Rectal smooth muscle tissue (tissue), 1 donor: Measurements from ENCODE around the gene CHD1L.
"Not testable (repeated sequence)": the region's sequence is repeated elsewhere in the genome, so short reads cannot be mapped to it uniquely, and the experiment has no call there.

Source experiments
- H3K27ac ChIP-seq: one replicate; pipeline ENCODE4 v1.7.0; 2013; ENCODE audit warnings: low read depth, low read length, inconsistent platforms
- H3K27me3 ChIP-seq: one replicate; pipeline ENCODE4 v1.7.0; 2013; ENCODE audit warnings: low read length; ENCODE audit not compliant: control insufficient read depth, insufficient read depth
- H3K36me3 ChIP-seq: one replicate; pipeline ENCODE4 v1.7.0; 2013; ENCODE audit warnings: low read length; ENCODE audit not compliant: control insufficient read depth, insufficient read depth
- H3K4me1 ChIP-seq: one replicate; pipeline ENCODE4 v1.7.0; 2013; ENCODE audit warnings: low read length; ENCODE audit not compliant: control insufficient read depth, insufficient read depth
- H3K4me3 ChIP-seq: one replicate; pipeline ENCODE4 v1.7.0; 2013; ENCODE audit warnings: low read length
- H3K9ac ChIP-seq: one replicate; pipeline ENCODE4 v1.7.0; 2013; ENCODE audit warnings: low read length

CHD1L gene

GRCh38 chr1:147214325-147214724 lies 28.2 kb upstream of the CHD1L start:
- no peak overlapping the region for H3K9ac ChIP-seq
- H3K4me3 ChIP-seq, result no peak overlapping the region
- H3K27ac ChIP-seq, result no peak overlapping the region
- H3K36me3 ChIP-seq, result no peaks in the 10 kb centered on the region
- H3K27me3 ChIP-seq, result no peaks in the 10 kb centered on the region
- H3K4me1 ChIP-seq, result no peaks in the 10 kb centered on the region

- no peaks in the 10 kb centered on the region for H3K27me3 ChIP-seq
- no peaks in the 10 kb centered on the region for H3K36me3 ChIP-seq
- no peak overlapping the region for H3K9ac ChIP-seq
- H3K27ac ChIP-seq, result no peak overlapping the region
- H3K4me1 ChIP-seq, result no peaks in the 10 kb centered on the region
- H3K4me3 ChIP-seq, result no peak overlapping the region
Observed at GRCh38 chr1:147214842-147215539, 27.5 kb upstream of the CHD1L start.

DNA sequence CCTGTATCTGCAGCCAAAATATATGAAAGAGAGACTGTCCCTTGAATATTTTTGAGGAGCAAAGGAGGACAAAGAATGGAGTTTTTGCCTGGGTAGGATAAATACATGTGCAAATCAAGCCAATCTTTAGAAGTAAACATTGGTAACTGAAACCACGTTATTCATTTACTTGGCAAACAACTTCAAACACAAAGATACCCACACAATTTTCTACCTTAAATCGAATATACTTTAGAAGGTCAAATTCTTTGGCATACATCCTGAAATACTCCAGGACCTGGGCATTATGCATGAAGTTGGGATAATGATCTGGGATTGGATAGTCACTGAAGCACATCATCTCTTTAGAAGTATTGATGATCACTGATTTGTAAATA lies 27.0 kb upstream of the CHD1L start:
- no peak overlapping the region for H3K27ac ChIP-seq
- H3K4me1 ChIP-seq, result no peaks in the 10 kb centered on the region
- H3K9ac ChIP-seq, result no peak overlapping the region

GRCh38 chr1:147216124-147216523 lies 26.4 kb upstream of the CHD1L start:
- no peaks in the 10 kb centered on the region for H3K27me3 ChIP-seq
- no peaks in the 10 kb centered on the region for H3K36me3 ChIP-seq
- no peak overlapping the region for H3K4me3 ChIP-seq
- H3K4me1 ChIP-seq, result no peaks in the 10 kb centered on the region
- H3K27ac ChIP-seq, result no peak overlapping the region
- no peak overlapping the region for H3K9ac ChIP-seq

More for the DNA sequence above, 27.0 kb upstream of the CHD1L start:
- no peak overlapping the region for H3K4me3 ChIP-seq
- H3K27me3 ChIP-seq, result no peaks in the 10 kb centered on the region
- H3K36me3 ChIP-seq, result no peaks in the 10 kb centered on the region

DNA sequence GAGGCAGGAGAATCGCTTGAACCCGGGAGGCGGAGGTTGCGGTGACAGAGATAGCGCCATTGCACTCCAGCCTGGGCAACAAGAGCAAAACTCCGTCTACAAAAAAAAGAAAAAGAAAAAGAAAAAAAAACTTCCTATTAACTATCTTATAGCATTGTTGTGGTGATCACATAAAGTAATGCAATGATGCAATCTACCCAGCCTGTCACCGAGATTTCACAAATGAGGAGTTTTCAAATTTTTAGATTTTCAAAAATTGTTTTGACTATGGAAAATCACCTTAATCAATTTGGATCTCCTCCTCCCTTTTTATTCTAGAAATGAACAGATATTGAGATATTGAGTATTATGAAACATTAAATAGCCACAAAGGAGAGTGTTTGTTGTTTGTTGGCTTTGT lies 25.3 kb upstream of the CHD1L start:
- H3K9ac ChIP-seq, result no peak overlapping the region
- H3K4me1 ChIP-seq, result no peaks in the 10 kb centered on the region
- no peaks in the 10 kb centered on the region for H3K36me3 ChIP-seq
- no peaks in the 10 kb centered on the region for H3K27me3 ChIP-seq
- no peak overlapping the region for H3K27ac ChIP-seq
- H3K4me3 ChIP-seq, result no peak overlapping the region

DNA sequence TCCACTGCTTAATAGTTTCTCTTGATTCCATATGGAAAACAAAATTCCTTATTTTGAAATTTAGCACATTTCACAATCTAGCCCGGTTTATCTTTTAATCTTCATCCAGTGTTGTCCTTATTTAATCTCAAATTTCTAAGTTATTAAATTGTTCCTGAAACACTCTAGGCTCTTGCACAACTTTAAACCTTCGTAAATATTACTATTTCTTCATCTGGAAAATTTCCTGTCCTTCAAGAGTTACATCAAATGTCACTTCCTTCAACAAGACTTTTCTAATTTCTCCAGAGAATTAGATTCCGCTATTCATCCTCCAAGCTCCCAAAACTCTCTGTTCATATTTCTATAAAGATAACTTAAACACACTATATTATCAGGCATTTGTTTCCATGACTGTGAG lies 23.9 kb upstream of the CHD1L start:
- no peak overlapping the region for H3K27ac ChIP-seq
- H3K27me3 ChIP-seq, result no peaks in the 10 kb centered on the region
- H3K36me3 ChIP-seq, result no peaks in the 10 kb centered on the region
- no peaks in the 10 kb centered on the region for H3K4me1 ChIP-seq
- no peak overlapping the region for H3K9ac ChIP-seq
- no peak overlapping the region for H3K4me3 ChIP-seq

GRCh38 chr1:147223740-147224615 lies 18.5 kb upstream of the CHD1L start:
- Histone ChIP-seq H3K9ac (no peak overlapping the region), H3K36me3 (no peaks in the 10 kb centered on the region), H3K27me3 (no peaks in the 10 kb centered on the region), H3K4me3 (peak overlapping the region; percentile 84), H3K4me1 (no peaks in the 10 kb centered on the region), H3K27ac (no peak overlapping the region)

DNA sequence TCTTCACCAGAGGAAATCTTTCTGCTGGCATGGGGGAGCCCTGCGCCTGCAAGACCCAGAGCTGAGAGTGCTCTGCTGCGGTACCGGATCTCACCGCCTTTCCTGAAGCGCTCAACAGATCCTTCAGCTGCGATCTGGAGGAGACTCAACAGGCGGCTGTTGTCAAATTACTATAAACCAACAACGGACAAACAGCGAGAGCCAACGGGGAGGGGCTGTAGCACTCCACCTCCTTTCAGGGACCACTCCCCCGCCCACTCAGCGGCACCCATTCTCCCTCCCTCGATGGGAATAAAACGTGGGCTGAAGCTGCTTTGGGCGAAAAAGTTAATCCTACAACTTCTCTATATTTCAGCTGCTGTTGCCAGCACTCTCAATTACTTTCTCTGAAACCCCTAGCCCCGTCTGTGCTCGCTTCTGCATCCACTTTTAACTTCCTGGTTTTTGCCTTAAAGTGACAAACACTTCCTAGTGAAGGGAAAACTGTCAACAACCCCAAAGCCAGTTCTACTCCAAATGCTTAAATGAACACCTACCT lies 17.2 kb upstream of the CHD1L start, which contains the start of gene FMO5:
Gene FMO5 (minus strand): TSS at position 147 of the 538 bp plus-strand sequence. CDS start 310 bp downstream, outside the sequence.
- Histone ChIP-seq H3K27ac (peak within 1 kb of the TSS; percentile 59), H3K9ac (peak within 1 kb of the TSS; percentile 29), H3K4me1 (no peaks in the 10 kb centered on the region), H3K36me3 (no peaks in the 10 kb centered on the region), H3K27me3 (no peaks in the 10 kb centered on the region), H3K4me3 (peak within 1 kb of the TSS; percentile 84)

DNA sequence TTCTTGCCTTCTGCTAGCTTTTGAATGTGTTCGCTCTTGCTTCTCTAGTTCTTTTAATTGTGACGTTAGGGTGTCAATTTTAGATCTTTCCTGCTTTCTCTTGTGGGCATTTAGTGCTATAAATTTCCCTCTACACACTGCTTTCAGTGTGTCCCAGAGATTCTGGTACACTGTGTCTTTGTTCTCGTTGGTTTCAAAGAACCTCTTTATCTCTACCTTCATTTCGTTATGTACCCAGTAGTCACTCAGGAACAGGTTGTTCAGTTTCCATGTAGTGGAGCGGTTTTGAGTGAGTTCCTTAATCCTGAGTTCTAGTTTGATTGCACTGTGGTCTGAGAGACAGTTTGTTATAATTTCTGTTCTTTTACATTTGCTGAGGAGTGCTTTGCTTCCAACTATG lies 11.5 kb upstream of the CHD1L start:
- H3K4me1 ChIP-seq, H3K4me3 ChIP-seq, H3K27me3 ChIP-seq, H3K9ac ChIP-seq, H3K36me3 ChIP-seq, H3K27ac ChIP-seq: not testable (repeated sequence)

- not testable (repeated sequence) for H3K9ac ChIP-seq, H3K36me3 ChIP-seq, H3K4me1 ChIP-seq, H3K27ac ChIP-seq, H3K27me3 ChIP-seq, H3K4me3 ChIP-seq
Observed at GRCh38 chr1:147233903-147234302, 8.6 kb upstream of the CHD1L start.

DNA sequence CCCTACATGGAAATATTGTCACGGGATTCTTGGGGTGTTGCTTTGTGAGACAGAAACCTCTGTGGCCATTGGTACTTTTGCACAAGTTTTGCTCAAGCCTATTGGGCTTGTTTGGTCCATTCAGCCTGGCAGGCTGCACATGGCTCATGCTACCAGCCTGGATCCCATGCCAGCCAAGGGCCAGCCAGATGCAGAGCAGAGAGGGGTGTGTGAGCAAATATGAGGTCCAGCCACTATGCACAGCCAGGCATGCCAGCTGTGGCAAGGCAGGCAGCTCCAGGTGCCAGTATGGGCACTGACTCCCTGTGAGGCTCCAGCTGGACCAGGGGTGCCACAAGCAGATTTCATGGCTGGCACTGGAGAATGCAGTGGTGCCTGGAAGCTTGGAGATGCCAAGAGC lies 6.7 kb upstream of the CHD1L start:
- Histone ChIP-seq H3K4me1 (no peaks in the 10 kb centered on the region), H3K9ac (no peak overlapping the region), H3K27me3 (no peaks in the 10 kb centered on the region), H3K36me3 (no peaks in the 10 kb centered on the region), H3K27ac (no peak overlapping the region), H3K4me3 (no peak overlapping the region)

DNA sequence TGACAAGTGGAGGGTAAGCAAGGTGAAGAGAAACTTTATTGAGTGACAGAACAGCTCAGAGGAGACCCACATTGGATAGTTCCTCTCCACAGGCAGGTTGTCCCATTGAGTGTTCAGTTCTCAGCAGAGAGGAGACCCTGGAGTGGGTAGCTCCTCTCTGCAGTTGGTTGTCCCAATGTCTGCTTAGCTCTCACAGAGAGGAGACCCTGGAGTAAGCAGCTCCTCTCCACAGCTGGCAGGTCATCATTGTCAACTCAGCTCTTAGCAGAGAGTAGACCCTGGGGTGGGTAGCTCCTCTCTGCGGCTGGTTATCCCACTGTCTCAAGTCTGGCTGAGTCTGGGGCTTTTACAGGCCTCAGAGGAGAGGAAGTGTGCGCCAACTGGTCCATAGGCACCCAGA lies 6.0 kb upstream of the CHD1L start:
- Histone ChIP-seq H3K27me3 (no peaks in the 10 kb centered on the region), H3K36me3 (no peaks in the 10 kb centered on the region), H3K4me3 (no peak overlapping the region), H3K4me1 (no peaks in the 10 kb centered on the region), H3K9ac (no peak overlapping the region), H3K27ac (no peak overlapping the region)
